Measurements from ENCODE around the gene ZNF649. TPM values are rescaled to one million over a fixed set of nuclear protein-coding genes. Genes with fewer than 3 reads are reported as not detected.

Gene ZNF649
- total and polyA plus RNA-seq, 2 of the 13 experiments (the other 11 are each of a cell fraction or from before 2014, with no cell fraction given): 3.0 to 13.4 TPM

DNA sequence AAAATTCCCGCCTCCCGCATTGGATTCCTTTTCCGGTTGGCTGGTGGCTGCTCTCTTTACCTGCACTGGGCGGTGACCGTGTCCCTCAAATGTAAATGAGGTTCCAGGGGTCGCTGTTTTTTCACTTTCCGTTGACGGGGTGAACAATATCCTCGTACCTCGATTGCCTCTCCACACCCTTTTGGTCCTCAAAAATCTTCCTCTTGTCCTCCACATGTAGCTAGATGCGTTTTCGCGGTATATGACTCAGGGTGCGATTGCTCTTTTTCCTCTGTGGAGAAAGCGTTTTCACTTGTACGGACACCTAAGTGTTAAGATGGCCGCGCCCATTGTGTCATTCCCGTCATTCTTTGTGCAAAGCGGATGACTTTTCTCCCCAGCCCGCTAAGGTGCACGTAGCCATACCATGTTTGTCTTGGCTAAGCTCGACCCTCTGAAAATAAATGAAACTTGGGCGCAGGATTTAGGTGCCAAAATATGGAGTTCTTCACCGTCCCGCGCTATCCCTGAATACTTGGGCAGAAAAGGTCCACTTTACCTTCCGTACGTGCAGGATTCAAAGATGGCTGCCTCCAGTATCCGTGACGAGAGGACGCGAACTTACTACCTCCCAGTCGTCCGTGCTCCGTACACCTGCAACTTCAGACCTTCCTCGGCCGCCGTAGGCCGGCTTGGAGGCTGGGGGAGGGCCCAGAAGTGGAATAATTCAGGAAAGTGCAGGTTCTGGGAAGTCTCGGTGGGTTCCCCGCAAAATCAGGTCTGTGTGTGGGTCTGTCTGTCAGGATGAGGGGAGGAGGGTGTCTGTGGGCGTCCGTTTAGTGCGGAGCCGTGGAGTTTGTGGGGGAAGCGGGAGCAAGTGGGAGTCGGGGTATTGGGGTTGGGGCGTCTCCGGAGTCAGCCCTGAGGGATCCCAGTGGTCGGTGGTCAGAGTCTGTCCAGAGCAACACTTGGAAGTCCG is 22.2 kb upstream of the ZNF649 start, which contains the start of gene ZNF613 (continued):
- no peak for TF ChIP-seq ZNF276 (CRISPR knock-in tag; IDR thresholded peaks at IDR 0.05; ENCODE audit: low read depth)
- TF ChIP-seq CREM (IDR thresholded peaks at IDR 0.05): peak; percentile 94
- no peak for TF ChIP-seq CREM (CRISPR knock-in tag; IDR thresholded peaks at IDR 0.05)
- TF ChIP-seq RELA (CRISPR knock-in tag; IDR thresholded peaks at IDR 0.05): no peak
- TF ChIP-seq, protein P1, sequence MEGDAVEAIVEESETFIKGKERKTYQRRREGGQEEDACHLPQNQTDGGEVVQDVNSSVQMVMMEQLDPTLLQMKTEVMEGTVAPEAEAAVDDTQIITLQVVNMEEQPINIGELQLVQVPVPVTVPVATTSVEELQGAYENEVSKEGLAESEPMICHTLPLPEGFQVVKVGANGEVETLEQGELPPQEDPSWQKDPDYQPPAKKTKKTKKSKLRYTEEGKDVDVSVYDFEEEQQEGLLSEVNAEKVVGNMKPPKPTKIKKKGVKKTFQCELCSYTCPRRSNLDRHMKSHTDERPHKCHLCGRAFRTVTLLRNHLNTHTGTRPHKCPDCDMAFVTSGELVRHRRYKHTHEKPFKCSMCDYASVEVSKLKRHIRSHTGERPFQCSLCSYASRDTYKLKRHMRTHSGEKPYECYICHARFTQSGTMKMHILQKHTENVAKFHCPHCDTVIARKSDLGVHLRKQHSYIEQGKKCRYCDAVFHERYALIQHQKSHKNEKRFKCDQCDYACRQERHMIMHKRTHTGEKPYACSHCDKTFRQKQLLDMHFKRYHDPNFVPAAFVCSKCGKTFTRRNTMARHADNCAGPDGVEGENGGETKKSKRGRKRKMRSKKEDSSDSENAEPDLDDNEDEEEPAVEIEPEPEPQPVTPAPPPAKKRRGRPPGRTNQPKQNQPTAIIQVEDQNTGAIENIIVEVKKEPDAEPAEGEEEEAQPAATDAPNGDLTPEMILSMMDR (CRISPR knock-in tag; IDR thresholded peaks at IDR 0.05): peak; percentile 62
- TF ChIP-seq ZNF205 (CRISPR knock-in tag; IDR thresholded peaks at IDR 0.05): no peak
- TF ChIP-seq TOE1 (CRISPR knock-in tag; IDR thresholded peaks at IDR 0.05): no peak
- peak; percentile 12; the same call in 1 of the 2 replicates for TF ChIP-seq RARA (CRISPR knock-in tag; IDR thresholded peaks at IDR 0.05)
- TF ChIP-seq ZFY (CRISPR knock-in tag; IDR thresholded peaks at IDR 0.05): peak; percentile 64
- TF ChIP-seq HCFC1 (IDR thresholded peaks at IDR 0.05; ENCODE audit: low read depth, low read length): peak; percentile 53; the same call in 1 of the 2 replicates
- no peak for TF ChIP-seq EED (CRISPR knock-in tag; IDR thresholded peaks at IDR 0.05)
- TF ChIP-seq ZNF317 (CRISPR knock-in tag; IDR thresholded peaks at IDR 0.05): peak; percentile 60; the same call in 1 of the 2 replicates
- TF ChIP-seq, protein P2, sequence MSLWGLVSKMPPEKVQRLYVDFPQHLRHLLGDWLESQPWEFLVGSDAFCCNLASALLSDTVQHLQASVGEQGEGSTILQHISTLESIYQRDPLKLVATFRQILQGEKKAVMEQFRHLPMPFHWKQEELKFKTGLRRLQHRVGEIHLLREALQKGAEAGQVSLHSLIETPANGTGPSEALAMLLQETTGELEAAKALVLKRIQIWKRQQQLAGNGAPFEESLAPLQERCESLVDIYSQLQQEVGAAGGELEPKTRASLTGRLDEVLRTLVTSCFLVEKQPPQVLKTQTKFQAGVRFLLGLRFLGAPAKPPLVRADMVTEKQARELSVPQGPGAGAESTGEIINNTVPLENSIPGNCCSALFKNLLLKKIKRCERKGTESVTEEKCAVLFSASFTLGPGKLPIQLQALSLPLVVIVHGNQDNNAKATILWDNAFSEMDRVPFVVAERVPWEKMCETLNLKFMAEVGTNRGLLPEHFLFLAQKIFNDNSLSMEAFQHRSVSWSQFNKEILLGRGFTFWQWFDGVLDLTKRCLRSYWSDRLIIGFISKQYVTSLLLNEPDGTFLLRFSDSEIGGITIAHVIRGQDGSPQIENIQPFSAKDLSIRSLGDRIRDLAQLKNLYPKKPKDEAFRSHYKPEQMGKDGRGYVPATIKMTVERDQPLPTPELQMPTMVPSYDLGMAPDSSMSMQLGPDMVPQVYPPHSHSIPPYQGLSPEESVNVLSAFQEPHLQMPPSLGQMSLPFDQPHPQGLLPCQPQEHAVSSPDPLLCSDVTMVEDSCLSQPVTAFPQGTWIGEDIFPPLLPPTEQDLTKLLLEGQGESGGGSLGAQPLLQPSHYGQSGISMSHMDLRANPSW (CRISPR knock-in tag; IDR thresholded peaks at IDR 0.05; ENCODE audit: borderline replicate concordance): peak; percentile 76; the same call in 1 of the 2 replicates
- peak; percentile 27; the same call in 1 of the 2 replicates for TF ChIP-seq SP4 (CRISPR knock-in tag; IDR thresholded peaks at IDR 0.05)
- TF ChIP-seq, protein P3, sequence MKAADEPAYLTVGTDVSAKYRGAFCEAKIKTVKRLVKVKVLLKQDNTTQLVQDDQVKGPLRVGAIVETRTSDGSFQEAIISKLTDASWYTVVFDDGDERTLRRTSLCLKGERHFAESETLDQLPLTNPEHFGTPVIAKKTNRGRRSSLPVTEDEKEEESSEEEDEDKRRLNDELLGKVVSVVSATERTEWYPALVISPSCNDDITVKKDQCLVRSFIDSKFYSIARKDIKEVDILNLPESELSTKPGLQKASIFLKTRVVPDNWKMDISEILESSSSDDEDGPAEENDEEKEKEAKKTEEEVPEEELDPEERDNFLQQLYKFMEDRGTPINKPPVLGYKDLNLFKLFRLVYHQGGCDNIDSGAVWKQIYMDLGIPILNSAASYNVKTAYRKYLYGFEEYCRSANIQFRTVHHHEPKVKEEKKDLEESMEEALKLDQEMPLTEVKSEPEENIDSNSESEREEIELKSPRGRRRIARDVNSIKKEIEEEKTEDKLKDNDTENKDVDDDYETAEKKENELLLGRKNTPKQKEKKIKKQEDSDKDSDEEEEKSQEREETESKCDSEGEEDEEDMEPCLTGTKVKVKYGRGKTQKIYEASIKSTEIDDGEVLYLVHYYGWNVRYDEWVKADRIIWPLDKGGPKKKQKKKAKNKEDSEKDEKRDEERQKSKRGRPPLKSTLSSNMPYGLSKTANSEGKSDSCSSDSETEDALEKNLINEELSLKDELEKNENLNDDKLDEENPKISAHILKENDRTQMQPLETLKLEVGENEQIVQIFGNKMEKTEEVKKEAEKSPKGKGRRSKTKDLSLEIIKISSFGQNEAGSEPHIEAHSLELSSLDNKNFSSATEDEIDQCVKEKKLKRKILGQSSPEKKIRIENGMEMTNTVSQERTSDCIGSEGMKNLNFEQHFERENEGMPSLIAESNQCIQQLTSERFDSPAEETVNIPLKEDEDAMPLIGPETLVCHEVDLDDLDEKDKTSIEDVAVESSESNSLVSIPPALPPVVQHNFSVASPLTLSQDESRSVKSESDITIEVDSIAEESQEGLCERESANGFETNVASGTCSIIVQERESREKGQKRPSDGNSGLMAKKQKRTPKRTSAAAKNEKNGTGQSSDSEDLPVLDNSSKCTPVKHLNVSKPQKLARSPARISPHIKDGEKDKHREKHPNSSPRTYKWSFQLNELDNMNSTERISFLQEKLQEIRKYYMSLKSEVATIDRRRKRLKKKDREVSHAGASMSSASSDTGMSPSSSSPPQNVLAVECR (CRISPR knock-in tag; IDR thresholded peaks at IDR 0.05; ENCODE audit: borderline replicate concordance): peak; percentile 94
- TF ChIP-seq DMAP1 (CRISPR knock-in tag; IDR thresholded peaks at IDR 0.05): peak; percentile 55; the same call in 1 of the 2 replicates
- TF ChIP-seq HDAC2 (CRISPR knock-in tag; IDR thresholded peaks at IDR 0.05): 0 out of 2 replicates have a peak, but pooled peaks have one; percentile 40
